Esophagus squamous epithelium (tissue), 5 donors: ENCODE data around the gene SLBP. TPM values are rescaled to one million over a fixed set of nuclear protein-coding genes. Genes with fewer than 3 reads are reported as not detected.

Source experiments
- DNase-seq: peaks from one replicate; lab custom pipeline; 2025; lab: John Stamatoyannopoulos, UW
- H3K27ac ChIP-seq, 4 donors: fragments of 200-600 bp; sonication (generic); one replicate each; pipeline ENCODE4 v1.5.1; 2016 to 2019; ENCODE audit warnings: mild to moderate bottlenecking in 1 of 4
- H3K27me3 ChIP-seq, 4 donors: fragments of 200-600 bp; sonication (generic); 1 replicate in 3 of 4; 2 replicates in 1 of 4; pipeline versions ENCODE4 v1.5.1 to v1.6.0; 2017 to 2021; ENCODE audit warnings: antibody characterized with exemption in 1 of 4
- H3K36me3 ChIP-seq, 3 donors: fragments of 200-600 bp; sonication (generic); one replicate each; pipeline ENCODE4 v1.5.1; 2016 to 2019
- H3K4me1 ChIP-seq, 3 donors: fragments of 200-600 bp; sonication (generic); one replicate each; pipeline ENCODE4 v1.5.1; 2017 to 2019
- H3K4me3 ChIP-seq, 4 donors: fragments of 200-600 bp; sonication (generic); 1 replicate in 3 of 4; 2 replicates in 1 of 4; pipeline ENCODE4 v1.5.1; 2016 to 2019; ENCODE audit warnings: mild to moderate bottlenecking in 2 of 4, moderate library complexity in 1 of 4
- H3K9me3 ChIP-seq, 3 donors: fragments of 200-600 bp; sonication (generic); one replicate each; pipeline ENCODE4 v1.5.1; 2016 to 2019
- POLR2A ChIP-seq, 4 donors: fragments of 450-650 bp; IDR thresholded peaks; one replicate each; pipeline ENCODE4 v1.6.1; 2017; ENCODE audit warnings: antibody characterized with exemption in 4 of 4, mild to moderate bottlenecking in 4 of 4, moderate library complexity in 3 of 4
- WGBS, 2 donors: methylation state at CpG; one replicate each; pipeline ENCODE4 v1.1.5; 2018; 5-methylcytosine and 5-hydroxymethylcytosine counted together
- intact Hi-C: fragments of 100-400 bp; cut with DNase I; formaldehyde crosslinking; loops from one replicate; pipeline ENCODE4 v1.15.0; 2022
- total RNA-seq, 4 donors: library from RNA; depleted of rRNA; stranded (reverse); fragments of >200 nt; gene quantifications; one replicate each; pipeline ENCODE4 v1.1.0, GENCODE V29; 2016
- TF ChIP-seq, protein P1 (sequence below), 6 experiments: fragments of 450-650 bp in 4 of 6; fragments of 200-600 bp in 2 of 6; sonication (generic) in 2 of 6; IDR thresholded peaks; one replicate each; pipeline ENCODE4 v1.5.1; 2016 to 2019; ENCODE audit warnings: antibody characterized with exemption in 6 of 6, mild to moderate bottlenecking in 4 of 6, moderate library complexity in 4 of 6
- donor health status: DM: yes; HTN: yes; CAD: no.

SLBP gene
- total RNA-seq, 4 donors from 2014 or later, result 32.4 to 60.1 (median 48.6) TPM

DNA sequence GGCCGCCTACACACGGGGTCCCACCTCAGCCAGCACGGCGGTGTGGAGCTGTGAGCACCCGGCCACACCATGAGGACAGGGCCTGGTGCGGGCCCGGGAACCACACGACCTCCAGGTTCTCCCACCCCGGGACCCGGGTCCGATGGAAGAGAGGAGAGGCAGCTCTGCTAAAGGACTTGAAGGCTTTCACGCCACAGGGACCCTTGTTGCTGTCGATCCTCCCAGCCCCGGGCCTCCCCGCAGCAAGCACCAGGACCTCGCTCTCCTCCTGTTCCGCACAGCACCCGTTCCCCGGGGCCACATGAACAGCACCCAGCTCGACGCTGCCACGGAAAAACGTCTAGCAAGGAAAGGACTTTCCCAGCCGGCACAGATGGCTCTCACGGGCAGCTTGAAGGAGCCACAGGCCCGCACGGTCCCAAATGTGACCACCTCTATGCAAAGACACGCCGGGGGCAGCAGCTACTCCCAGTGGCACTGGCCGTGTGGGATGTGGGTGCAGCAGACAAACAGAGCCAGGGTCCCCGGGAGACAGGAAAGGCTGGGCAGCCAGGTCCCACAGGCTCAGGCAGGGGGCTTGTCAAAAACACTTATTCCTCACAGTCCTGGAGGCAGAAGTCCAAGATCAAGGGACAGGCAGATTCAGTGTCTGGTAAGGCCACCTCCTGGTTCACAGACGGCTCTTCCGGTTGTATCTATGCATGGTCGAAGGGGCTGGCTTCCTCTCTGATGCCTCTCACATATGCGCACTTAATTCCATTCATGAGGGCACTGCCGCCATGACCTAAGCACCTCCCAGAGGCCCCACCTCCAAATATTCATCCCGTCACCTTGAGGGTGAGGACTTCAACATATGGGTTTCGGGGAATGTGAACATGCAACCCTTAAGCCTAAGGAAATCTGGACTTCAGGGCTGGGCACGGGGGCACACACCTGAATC, 52.7 kb downstream of the SLBP start:
- H3K4me1 ChIP-seq, result no peaks in the 10 kb centered on the region
- WGBS, 2 donors, result 72 to 89% methylated on average over 7 to 24 of the region's 39 CpGs
- intact Hi-C loops, result no loop called here
- no peak for DNase-seq
- H3K27me3 ChIP-seq, result no peaks in the 10 kb centered on the region
- H3K9me3 ChIP-seq, result no peaks in the 10 kb centered on the region
- TF ChIP-seq, protein P1, sequence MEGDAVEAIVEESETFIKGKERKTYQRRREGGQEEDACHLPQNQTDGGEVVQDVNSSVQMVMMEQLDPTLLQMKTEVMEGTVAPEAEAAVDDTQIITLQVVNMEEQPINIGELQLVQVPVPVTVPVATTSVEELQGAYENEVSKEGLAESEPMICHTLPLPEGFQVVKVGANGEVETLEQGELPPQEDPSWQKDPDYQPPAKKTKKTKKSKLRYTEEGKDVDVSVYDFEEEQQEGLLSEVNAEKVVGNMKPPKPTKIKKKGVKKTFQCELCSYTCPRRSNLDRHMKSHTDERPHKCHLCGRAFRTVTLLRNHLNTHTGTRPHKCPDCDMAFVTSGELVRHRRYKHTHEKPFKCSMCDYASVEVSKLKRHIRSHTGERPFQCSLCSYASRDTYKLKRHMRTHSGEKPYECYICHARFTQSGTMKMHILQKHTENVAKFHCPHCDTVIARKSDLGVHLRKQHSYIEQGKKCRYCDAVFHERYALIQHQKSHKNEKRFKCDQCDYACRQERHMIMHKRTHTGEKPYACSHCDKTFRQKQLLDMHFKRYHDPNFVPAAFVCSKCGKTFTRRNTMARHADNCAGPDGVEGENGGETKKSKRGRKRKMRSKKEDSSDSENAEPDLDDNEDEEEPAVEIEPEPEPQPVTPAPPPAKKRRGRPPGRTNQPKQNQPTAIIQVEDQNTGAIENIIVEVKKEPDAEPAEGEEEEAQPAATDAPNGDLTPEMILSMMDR (IDR thresholded peaks at IDR 0.05), result no peak
- no peak for TF ChIP-seq POLR2A (IDR thresholded peaks at IDR 0.05)
- no peak overlapping the region for H3K27ac ChIP-seq
- peaks cover 0 to 6% (median 0%) of the 10 kb centered on the region in 3 donors for H3K36me3 ChIP-seq
- H3K4me3 ChIP-seq, result no peak overlapping the region

DNA sequence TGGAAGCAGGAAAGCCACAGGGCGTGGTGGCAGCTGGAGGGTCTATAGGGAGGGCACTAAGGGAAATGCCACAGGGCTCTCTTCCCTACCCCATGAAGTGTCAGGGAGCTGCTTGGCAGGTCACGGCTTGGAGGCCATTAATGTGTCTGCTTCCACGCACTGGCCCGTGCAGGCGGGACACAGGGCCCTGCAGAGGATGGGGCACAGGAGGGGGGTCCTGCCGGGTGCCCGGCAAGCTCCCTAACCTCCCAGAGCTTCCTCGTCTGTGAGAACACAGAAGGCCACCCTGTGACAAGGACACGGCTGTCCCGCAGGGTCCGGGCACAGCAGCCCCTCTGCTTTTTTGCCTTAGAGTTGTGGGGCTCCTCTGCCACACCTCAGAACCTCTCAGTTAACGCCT, 53.5 kb downstream of the SLBP start:
- no peaks in the 10 kb centered on the region for H3K27me3 ChIP-seq
- H3K4me3 ChIP-seq, result no peak overlapping the region
- no peaks in the 10 kb centered on the region for H3K9me3 ChIP-seq
- WGBS, 2 donors, result 88 to 95% methylated on average over 6 of the region's 12 CpGs
- TF ChIP-seq, protein P1 (IDR thresholded peaks at IDR 0.05), result no peak
- no peak for TF ChIP-seq POLR2A (IDR thresholded peaks at IDR 0.05)
- DNase-seq, result no peak
- H3K27ac ChIP-seq, result no peak overlapping the region
- H3K4me1 ChIP-seq, result no peaks in the 10 kb centered on the region
- peaks cover 0 to 6% (median 0%) of the 10 kb centered on the region in 3 donors for H3K36me3 ChIP-seq
- intact Hi-C loops, result no loop called here

DNA sequence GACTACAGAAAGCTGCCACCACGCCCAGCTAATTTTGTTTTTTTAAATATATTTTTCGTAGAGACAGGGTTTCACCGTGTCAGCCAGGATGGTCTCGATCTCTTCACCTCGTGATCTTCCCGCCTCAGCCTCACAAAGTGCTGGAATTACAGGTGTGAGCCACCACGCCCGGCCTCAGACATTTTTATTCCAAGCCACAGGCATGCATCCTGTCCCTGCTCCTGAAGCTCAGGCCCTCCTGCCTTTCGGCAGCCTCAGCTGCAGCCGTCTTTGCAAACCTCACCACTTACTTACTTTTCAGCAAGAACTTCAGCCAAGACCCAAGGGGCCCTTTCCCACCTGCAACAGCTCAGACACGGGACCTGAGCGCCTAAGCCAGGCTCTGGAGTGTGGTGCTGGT, 54.0 kb downstream of the SLBP start:
- Histone ChIP-seq H3K36me3 (peaks cover 0 to 6% (median 0%) of the 10 kb centered on the region in 3 donors), H3K4me1 (no peaks in the 10 kb centered on the region), H3K27ac (no peak overlapping the region), H3K27me3 (no peaks in the 10 kb centered on the region), H3K4me3 (no peak overlapping the region), H3K9me3 (no peaks in the 10 kb centered on the region)
- DNase-seq, result no peak
- no peak for TF ChIP-seq POLR2A (IDR thresholded peaks at IDR 0.05)
- TF ChIP-seq, protein P1 (IDR thresholded peaks at IDR 0.05), result no peak
- intact Hi-C loops, result no loop called here
- 92% methylated on average over 8 to 10 of the region's 12 CpGs for WGBS, 2 donors

DNA sequence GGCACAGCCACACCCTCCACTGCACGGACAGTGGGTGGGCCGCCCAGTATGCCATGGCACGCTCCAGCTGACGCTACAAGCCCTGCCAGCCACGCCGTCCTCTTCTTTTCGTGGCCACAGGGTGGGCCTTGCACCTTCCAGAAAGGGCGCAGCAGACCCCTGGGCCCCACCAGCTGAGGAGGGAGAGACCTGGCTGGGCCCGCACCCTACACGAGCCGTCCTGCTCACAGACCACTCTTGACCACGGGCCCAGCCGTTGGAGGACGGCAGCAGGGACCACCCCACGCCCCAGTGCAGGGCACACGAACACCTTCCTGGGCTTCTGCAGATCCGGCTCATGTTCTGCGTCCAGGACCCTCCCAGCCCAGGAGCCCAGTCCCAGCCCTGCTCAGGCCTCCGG, 55.1 kb downstream of the SLBP start:
- WGBS, 2 donors, result 90 to 100% methylated on average over 3 to 9 of the region's 19 CpGs

More for the DNA sequence above, 55.1 kb downstream of the SLBP start:
- H3K27me3 ChIP-seq, result no peaks in the 10 kb centered on the region
- no peaks in the 10 kb centered on the region for H3K4me1 ChIP-seq
- H3K9me3 ChIP-seq, result no peaks in the 10 kb centered on the region
- no peak overlapping the region for H3K27ac ChIP-seq
- peaks cover 0 to 6% (median 0%) of the 10 kb centered on the region in 3 donors for H3K36me3 ChIP-seq
- no peak for TF ChIP-seq POLR2A (IDR thresholded peaks at IDR 0.05)
- TF ChIP-seq, protein P1 (IDR thresholded peaks at IDR 0.05), result no peak
- no peak overlapping the region for H3K4me3 ChIP-seq
- intact Hi-C loops, result no loop called here
- DNase-seq, result no peak
